Measurements from ENCODE around the gene EEF2K.

GRCh38 chr16:22255335-22255734 lies 49.3 kb downstream of the EEF2K start:
- no peak for TF ChIP-seq POLR2AphosphoS5 (IDR thresholded peaks at IDR 0.05)
- no peak for TF ChIP-seq CTCF (IDR thresholded peaks at IDR 0.05)
- TF ChIP-seq POLR2A (IDR thresholded peaks at IDR 0.05): no peak
